HTR-8/SVneo (cell line): ENCODE results near the gene SNRPF.
"Not testable (repeated sequence)": the region's sequence is repeated elsewhere in the genome, so short reads cannot be mapped to it uniquely, and the experiment has no call there.

Source experiments
- DNase-seq: peaks from one replicate; pipeline ENCODE4 v3.0.0; 2011; ENCODE audit warnings: low spot score, mixed read lengths; ENCODE audit not compliant: insufficient read length
- FAIRE-seq: peaks from 2 replicates; lab custom pipeline; 2011; peaks lifted over from hg19 to GRCh38; lab: Jason Lieb, UNC

SNRPF gene

GRCh38 chr12:95858451-95859343 is at the start of gene SNRPF:
SNRPF (plus strand) TSS chr12:95858952; CDS start chr12:95859074, 122 bp downstream.
- FAIRE-seq (peak; percentile 96), DNase-seq (peak; percentile 99)

DNA sequence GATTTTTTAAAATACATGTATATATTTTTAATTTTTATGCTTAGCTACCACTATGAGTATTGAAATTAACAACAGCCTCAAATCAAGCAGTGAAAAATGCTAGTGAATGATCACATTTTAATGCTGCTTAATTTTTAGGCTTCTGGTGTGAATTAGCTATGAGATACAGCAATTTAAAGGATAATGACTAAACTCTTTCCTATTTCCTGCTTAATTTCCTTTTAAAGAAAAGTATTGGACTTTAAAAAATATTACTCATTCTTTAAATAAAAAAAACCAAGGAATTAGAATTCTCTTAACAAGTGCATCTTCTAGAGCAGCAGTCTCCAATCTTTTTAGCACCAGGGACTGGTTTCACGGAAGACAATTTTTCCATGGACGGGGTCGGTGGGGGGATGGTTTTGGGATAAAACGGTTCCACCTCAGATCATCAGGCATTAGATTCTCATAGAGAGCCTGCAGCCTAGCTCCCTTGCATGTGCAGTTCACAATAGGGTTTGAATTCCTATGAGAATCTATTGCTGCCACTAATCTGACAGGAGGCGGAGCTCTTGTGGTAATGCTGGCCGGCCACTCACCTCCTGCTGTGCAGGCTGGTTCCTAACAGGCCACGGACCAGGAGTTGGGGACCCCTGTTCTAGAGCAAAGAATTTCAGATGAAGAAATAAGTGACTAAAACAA is 49.6 kb upstream of the SNRPF start:
- no peak for DNase-seq
- no peak for FAIRE-seq

- no peak for FAIRE-seq
- no peak for DNase-seq
Observed at GRCh38 chr12:95810411-95810810, 48.3 kb upstream of the SNRPF start.

DNA sequence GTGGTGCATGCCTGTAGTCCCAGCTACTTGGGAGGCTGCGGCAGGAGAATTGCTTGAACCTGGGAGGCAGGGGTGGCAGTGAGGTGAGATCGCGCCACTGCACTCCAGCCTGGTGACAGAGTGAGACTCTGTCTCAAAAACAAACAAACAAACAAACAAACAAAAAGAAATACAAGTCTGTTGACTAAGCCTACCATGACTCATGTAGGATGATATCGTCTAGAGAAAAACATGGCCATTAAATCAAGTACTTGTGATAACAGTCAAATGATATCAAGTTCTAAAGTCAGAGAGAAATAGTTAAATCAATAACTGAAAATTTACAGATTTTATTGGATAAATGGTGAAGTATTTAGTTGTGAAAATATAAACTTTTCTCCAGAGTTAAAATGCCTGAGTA is 46.6 kb upstream of the SNRPF start:
- FAIRE-seq, DNase-seq: not testable (repeated sequence)

GRCh38 chr12:95815632-95816212 is 43.0 kb upstream of the SNRPF start:
- DNase-seq, result peak; percentile 45
- no peak for FAIRE-seq

DNA sequence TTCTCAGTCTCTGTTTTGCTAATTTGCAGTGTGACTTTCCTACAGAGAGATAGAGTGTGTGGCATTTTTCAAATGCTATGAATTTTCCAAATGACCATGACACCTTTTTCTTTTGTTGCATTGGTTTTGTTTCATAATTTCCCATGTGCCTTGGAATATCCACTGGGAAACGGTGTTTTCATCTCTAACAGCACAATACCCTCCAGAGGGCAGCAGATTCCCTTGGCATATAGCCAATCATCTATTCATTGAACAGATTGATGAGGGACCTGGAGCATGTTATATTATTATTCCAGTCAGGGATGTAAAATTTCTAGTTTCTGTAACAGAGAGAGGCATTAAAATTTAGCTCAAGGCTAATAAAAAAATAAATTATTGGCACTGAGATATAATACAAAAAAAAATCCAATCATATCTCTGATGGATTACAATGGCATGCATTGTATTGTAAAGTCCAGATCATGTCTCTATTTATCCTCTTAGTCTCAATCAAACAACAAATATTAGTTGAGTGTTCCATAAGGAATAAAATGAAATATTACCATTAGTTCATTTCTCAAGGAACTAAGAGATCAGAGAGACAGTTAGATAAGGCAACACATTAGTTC is 38.6 kb upstream of the SNRPF start:
- FAIRE-seq (no peak), DNase-seq (peak; percentile 62)

GRCh38 chr12:95829395-95829794 is 29.4 kb upstream of the SNRPF start:
- FAIRE-seq (no peak), DNase-seq (no peak)

DNA sequence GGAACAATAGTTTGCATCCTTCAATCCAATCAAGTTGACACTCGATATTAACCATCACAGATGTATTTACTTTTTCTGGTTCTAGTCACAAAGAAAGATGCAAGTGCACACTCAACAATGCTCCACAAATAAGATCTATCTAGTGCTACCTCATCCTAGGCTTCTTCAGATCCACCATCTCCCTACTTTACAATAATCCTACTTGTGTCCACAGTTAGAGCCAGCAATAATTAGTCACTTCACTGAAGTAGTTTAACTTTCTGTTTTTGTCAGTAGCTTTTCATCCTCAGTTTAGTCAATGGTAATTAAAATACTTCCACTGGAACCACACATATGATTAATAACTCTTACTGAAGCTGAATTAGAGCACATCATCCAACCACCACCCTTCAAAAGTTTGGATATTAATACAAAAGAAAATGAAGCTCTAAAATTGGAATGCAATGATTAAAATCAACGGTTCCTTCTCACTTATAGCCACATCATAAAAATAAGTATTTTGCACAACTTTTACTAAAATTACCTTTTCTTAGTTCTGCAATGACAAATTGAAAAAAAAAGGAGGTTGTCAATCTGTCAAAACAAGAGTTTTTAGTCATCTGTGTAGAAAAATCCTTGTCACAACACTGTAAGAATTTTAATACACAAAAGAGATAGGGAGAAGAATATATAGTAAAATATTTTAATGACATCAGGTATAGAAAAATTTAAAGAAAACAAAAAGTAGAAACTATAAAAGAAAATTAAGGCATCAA is 28.2 kb upstream of the SNRPF start:
- FAIRE-seq (no peak), DNase-seq (no peak)

DNA sequence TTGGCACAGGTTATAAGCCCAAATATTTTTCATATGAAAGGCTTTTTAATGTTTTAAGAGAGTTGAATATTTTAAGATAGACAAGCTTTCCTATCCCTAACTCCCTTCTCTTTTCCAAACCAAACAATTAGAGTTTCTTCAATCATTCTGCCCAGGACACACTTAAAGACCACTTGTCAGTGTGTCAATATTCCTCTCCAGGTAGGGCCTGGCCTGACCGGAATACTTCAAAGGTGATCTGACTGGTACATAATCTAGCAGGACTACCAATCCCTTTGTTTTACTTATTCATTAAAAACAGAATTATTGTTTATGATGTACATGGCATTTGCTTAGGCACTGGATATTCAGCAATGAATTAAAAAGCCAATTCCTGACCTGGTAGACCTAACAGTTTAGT is 24.2 kb upstream of the SNRPF start:
- DNase-seq (no peak), FAIRE-seq (no peak)

- FAIRE-seq, result no peak
- DNase-seq, result no peak
Observed at GRCh38 chr12:95836185-95836609, 22.6 kb upstream of the SNRPF start.

DNA sequence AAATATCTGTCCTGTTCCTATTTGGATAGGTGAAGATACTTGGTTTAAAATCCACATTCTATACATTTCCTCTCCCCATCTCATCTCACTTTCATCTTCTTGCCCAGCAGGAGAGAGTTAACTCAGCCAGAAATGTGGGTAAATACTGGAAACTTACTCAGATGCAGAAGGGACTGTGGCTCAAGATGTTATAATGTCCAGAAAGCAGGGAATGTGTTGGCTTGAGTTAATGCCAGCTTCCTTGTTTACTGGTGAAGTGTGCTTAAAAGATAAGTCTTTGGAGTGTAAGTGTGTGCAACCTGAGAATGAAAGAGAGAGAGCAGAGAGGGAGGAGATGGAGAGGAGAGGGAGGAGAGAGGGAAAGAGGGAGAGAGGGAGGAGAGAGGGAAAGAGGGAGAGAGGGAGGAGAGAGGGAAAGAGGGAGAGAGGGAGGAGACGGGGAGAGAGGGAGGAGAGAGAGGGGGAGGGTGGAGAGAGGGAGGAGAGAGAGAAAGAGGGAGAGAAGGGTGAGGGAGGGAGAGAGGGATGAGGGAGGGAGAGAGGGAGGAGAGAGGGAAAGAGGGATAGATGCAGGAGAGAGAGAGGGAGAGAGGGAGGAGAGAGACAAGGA is 22.0 kb upstream of the SNRPF start:
- DNase-seq (no peak), FAIRE-seq (no peak)

- DNase-seq (no peak), FAIRE-seq (no peak)
Observed at GRCh38 chr12:95837240-95838038, 21.3 kb upstream of the SNRPF start.

DNA sequence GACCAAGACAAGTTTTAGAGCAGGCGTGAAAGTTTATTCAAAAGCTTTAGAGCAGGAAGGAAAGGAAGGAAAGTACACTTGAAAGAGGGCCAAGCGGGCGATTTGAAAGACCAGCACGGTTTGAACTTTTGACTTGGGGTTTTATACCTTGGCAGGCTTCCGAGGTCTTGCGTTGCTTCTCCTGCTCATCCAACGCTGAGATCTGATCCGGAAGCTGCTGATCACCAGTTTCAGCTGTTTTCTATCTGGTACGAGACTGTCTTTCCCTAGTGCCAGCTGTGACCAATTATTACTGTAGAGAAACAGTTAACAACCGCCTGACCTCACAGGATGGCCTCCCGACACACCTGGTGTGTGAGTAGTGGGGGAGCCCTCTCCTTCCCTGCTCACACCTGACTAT is 20.6 kb upstream of the SNRPF start:
- no peak for FAIRE-seq
- no peak for DNase-seq

- DNase-seq, FAIRE-seq: not testable (repeated sequence)
Observed at GRCh38 chr12:95842426-95842825, 16.3 kb upstream of the SNRPF start.

DNA sequence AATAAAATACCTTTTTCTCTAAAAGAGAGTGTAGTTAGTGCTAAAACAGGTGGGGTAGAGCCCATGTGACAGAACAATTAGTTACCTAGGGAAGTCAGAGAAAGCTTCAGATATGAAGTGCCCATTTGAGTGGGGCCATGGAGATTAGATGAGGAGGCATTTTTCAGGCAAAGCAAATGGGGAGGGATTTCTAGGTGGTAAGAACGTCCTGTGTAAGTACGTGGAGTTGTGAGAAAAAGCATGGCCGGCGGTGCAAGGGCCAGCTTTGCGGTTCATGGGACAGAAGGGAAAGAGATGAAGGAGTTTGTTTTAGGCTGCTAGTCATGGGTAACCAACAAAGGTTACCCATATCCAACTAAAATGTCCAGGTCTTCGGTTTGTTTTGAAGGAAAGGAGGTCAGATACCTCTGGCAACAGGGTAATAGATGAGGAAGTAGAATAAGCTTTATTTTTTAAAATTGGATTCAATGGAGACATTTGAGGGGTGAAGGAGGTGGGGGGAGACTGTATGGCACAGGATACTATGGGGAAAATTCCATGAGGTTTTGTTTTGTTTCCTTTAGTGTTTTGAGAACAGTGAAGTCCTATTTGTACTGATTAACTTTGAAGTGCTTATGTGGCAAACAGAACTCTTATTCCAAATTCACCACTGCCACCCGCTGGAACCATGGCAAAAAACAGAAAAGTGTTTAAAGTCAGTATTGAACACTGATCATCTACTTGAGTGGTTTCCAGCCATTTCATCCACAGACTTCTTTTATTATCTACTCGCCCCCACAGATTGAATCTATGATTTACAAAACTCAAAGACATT is 10.0 kb upstream of the SNRPF start:
- DNase-seq (peak; percentile 22), FAIRE-seq (no peak)

- no peak for FAIRE-seq
- no peak for DNase-seq
Observed at GRCh38 chr12:95851606-95852005, 7.1 kb upstream of the SNRPF start.

GRCh38 chr12:95852133-95852532 is 6.6 kb upstream of the SNRPF start:
- DNase-seq (no peak), FAIRE-seq (no peak)

- DNase-seq (no peak), FAIRE-seq (no peak)
Observed at GRCh38 chr12:95857156-95857555, 1.6 kb upstream of the SNRPF start.
